HepG2 (cell line): ENCODE measurements around the gene NSD1. TPM values are rescaled to one million over a fixed set of nuclear protein-coding genes. Genes with fewer than 3 reads are reported as not detected.

Experiments used
- ATAC-seq: fragments of 200-7000 bp; cut with Tn5 transposase; 3 replicates; pipeline ENCODE4 v1.9.1; 2020; ENCODE audit warnings: mild to moderate bottlenecking, moderate library complexity
- BruUV-seq: library from RNA; stranded (reverse); fragments of 400-500 nt; replicated peaks from 2 replicates; lab custom pipeline; 2021; lab: Mats Ljungman, UMichigan
- CTCF ChIA-PET: fragments of 300-600 bp; formaldehyde crosslinking; extraction: SDS; loops from one replicate; lab custom pipeline; 2021; ENCODE audit warnings: low total read pairs, inconsistent platforms, low intra/inter-chr PET ratio; lab: Yijun Ruan, JAX
- POLR2A ChIA-PET: fragments of 350-600 bp; sonication (Branson Sonifier 250); formaldehyde crosslinking; loops from one replicate; lab custom pipeline; 2020; ENCODE audit warnings: antibody characterized with exemption, inconsistent platforms; lab: Yijun Ruan, JAX
- DNase-seq: peaks from one replicate; pipeline ENCODE4 v3.0.0-alpha.2; 2015; ENCODE audit warnings: low spot score
- FAIRE-seq: peaks from 3 replicates; lab custom pipeline; 2011; peaks lifted over from hg19 to GRCh38; lab: Jason Lieb, UNC
- H2AFZ ChIP-seq: one replicate; pipeline ENCODE4 v1.6.1; 2011; ENCODE audit warnings: low read length, inconsistent platforms
- H3K27ac ChIP-seq: fragments of 300-600 bp; 3 replicates; pipeline ENCODE4 v1.8.0; 2011; ENCODE audit warnings: mixed run types, mild to moderate bottlenecking, mixed read lengths, low read length, inconsistent platforms; ENCODE audit not compliant: insufficient read depth; ENCODE audit errors: extremely low read length
- H3K27me3 ChIP-seq, 2 experiments: fragments of 200-600 bp in 1 of 2; 2 replicates in 1 of 2; 3 replicates in 1 of 2; pipeline versions ENCODE4 v1.6.0 to v1.8.0; 2011; ENCODE audit warnings: low read length in 2 of 2, mild to moderate bottlenecking in 2 of 2, moderate library complexity in 2 of 2, inconsistent platforms in 1 of 2; ENCODE audit not compliant: insufficient read depth in 2 of 2, control insufficient read depth in 1 of 2
- H3K36me3 ChIP-seq, 2 experiments: fragments of 200-600 bp in 1 of 2; replicated peaks in 1 of 2; 2 replicates in 1 of 2; 3 replicates in 1 of 2; pipeline versions ENCODE4 v1.5.1 to v1.8.0; 2011; ENCODE audit warnings: low read length in 2 of 2, inconsistent platforms in 1 of 2; ENCODE audit not compliant: insufficient read depth in 2 of 2, control insufficient read depth in 1 of 2
- H3K4me1 ChIP-seq: 2 replicates; pipeline ENCODE4 v1.5.1; 2012; ENCODE audit warnings: low read length, inconsistent platforms; ENCODE audit not compliant: insufficient read depth
- H3K4me2 ChIP-seq: 2 replicates; pipeline ENCODE4 v1.6.0; 2011; ENCODE audit warnings: low read depth, low read length, inconsistent platforms
- H3K4me3 ChIP-seq, 3 experiments: fragments of 200-600 bp in 1 of 3; sonication (generic), shearing (Covaris generic) in 1 of 3; replicated peaks in 1 of 3; 2 replicates each; pipeline ENCODE4 v1.5.1; 2011 to 2016; ENCODE audit warnings: low read length in 3 of 3, inconsistent platforms in 2 of 3, low read depth in 2 of 3, mild to moderate bottlenecking in 2 of 3, control low read depth in 1 of 3, mixed read lengths in 1 of 3; ENCODE audit not compliant: insufficient read depth in 1 of 3
- H3K79me2 ChIP-seq: one replicate; pipeline ENCODE4 v1.6.1; 2011; ENCODE audit warnings: low read length, inconsistent platforms; ENCODE audit not compliant: insufficient read depth
- H3K9ac ChIP-seq: 2 replicates; pipeline ENCODE4 v1.6.0; 2011; ENCODE audit warnings: mild to moderate bottlenecking, low read depth, low read length, inconsistent platforms; ENCODE audit not compliant: insufficient read depth
- H3K9me3 ChIP-seq: 2 replicates; pipeline ENCODE4 v1.5.1; 2012; ENCODE audit warnings: mild to moderate bottlenecking, low read length
- H4K20me1 ChIP-seq: 2 replicates; pipeline ENCODE4 v1.6.0; 2011; ENCODE audit warnings: inconsistent platforms, mild to moderate bottlenecking, low read length, moderate library complexity; ENCODE audit not compliant: insufficient read depth
- KAT8 ChIP-seq: IDR thresholded peaks from 2 replicates; pipeline ENCODE4 v1.6.1; 2016; ENCODE audit warnings: missing genetic modification reagents, missing compliant biosample characterization
- SP5 ChIP-seq: IDR thresholded peaks from 2 replicates; pipeline ENCODE4 v1.6.1; 2016; ENCODE audit warnings: low read depth, borderline replicate concordance
- TBX3 ChIP-seq: fragments of 450-650 bp; IDR thresholded peaks from 2 replicates; pipeline ENCODE4 v1.6.1; 2017; ENCODE audit warnings: antibody characterized with exemption, mild to moderate bottlenecking, inconsistent platforms, borderline replicate concordance
- THAP11 ChIP-seq: IDR thresholded peaks from 2 replicates; pipeline ENCODE4 v1.6.1; 2016; ENCODE audit warnings: missing biosample characterization, missing genetic modification reagents
- ZNF350 ChIP-seq: sonication (generic); formaldehyde crosslinking; IDR thresholded peaks from 2 replicates; pipeline ENCODE4 v1.4.0; 2020; ENCODE audit warnings: mild to moderate bottlenecking, low read depth, missing genetic modification reagents, borderline replicate concordance
- ZNF788 ChIP-seq: sonication (generic); formaldehyde crosslinking; IDR thresholded peaks from 2 replicates; pipeline ENCODE4 v1.5.0; 2020; ENCODE audit warnings: mild to moderate bottlenecking, missing genetic modification reagents, borderline replicate concordance
- whole genome bisulfite sequencing: methylation state at CpG from one replicate; pipeline ENCODE4 v1.1.6; 2017; ENCODE audit warnings: low lambda C conversion rate; 5-methylcytosine and 5-hydroxymethylcytosine counted together
- in situ Hi-C: cut with HindIII; loops from 2 replicates; pipeline ENCODE4 v1.10.0; 2017; ENCODE audit warnings: low pct_unique_long_range_greater_than_20kb; ENCODE audit not compliant: extremely low pct_ligation_motif_present
- intact Hi-C: fragments of 100-400 bp; cut with micrococcal nuclease; formaldehyde crosslinking; loops from one replicate; pipeline ENCODE4 v1.10.0; 2022; ENCODE audit not compliant: unreplicated experiment
- polyA plus RNA-seq, 8 experiments: library from polyadenylated mRNA; depleted of rRNA in 3 of 8; stranded (reverse) in 7 of 8; unstranded in 1 of 8; fragments of >200 nt; fragmentation: Illumina TruSeq in 4 of 8; extraction: Trizol in 4 of 8; gene quantifications; 2 replicates each; pipeline versions ENCODE4 v1.2.1 to v1.2.3, GENCODE V29; 2011 to 2016; ENCODE audit warnings: low read depth in 4 of 8, missing spikeins in 1 of 8, mixed read lengths in 1 of 8; ENCODE audit not compliant: insufficient read depth in 1 of 8
- total RNA-seq, 5 experiments: library from RNA; depleted of rRNA; stranded (reverse); fragments of >200 nt; fragmentation: Illumina TruSeq; extraction: Trizol; gene quantifications; 2 replicates each; pipeline ENCODE4 v1.2.3, GENCODE V29; 2016; ENCODE audit warnings: low read depth in 1 of 5
- TF ChIP-seq, protein P1 (sequence below): sonication (generic); formaldehyde crosslinking; IDR thresholded peaks from 2 replicates; pipeline ENCODE4 v1.4.0; 2020; ENCODE audit warnings: mild to moderate bottlenecking, missing genetic modification reagents
- TF ChIP-seq, protein P2 (sequence below): sonication (generic); formaldehyde crosslinking; IDR thresholded peaks from 2 replicates; pipeline ENCODE4 v1.8.1; 2022; ENCODE audit warnings: low read depth, mild to moderate bottlenecking, missing genetic modification reagents
- TF ChIP-seq, protein P3 (sequence below): sonication (generic); formaldehyde crosslinking; IDR thresholded peaks from 2 replicates; pipeline ENCODE4 v1.4.0; 2020; ENCODE audit warnings: missing genetic modification reagents
- TF ChIP-seq, protein P4 (sequence below): sonication (generic); formaldehyde crosslinking; IDR thresholded peaks from 2 replicates; pipeline ENCODE4 v1.8.0; 2022; ENCODE audit warnings: mild to moderate bottlenecking, missing genetic modification reagents, borderline replicate concordance

NSD1 gene
- total and polyA plus RNA-seq, 2 of the 13 experiments (the other 11 are each of a cell fraction or from before 2014, with no cell fraction given): 0.01 to 0.09 TPM

DNA sequence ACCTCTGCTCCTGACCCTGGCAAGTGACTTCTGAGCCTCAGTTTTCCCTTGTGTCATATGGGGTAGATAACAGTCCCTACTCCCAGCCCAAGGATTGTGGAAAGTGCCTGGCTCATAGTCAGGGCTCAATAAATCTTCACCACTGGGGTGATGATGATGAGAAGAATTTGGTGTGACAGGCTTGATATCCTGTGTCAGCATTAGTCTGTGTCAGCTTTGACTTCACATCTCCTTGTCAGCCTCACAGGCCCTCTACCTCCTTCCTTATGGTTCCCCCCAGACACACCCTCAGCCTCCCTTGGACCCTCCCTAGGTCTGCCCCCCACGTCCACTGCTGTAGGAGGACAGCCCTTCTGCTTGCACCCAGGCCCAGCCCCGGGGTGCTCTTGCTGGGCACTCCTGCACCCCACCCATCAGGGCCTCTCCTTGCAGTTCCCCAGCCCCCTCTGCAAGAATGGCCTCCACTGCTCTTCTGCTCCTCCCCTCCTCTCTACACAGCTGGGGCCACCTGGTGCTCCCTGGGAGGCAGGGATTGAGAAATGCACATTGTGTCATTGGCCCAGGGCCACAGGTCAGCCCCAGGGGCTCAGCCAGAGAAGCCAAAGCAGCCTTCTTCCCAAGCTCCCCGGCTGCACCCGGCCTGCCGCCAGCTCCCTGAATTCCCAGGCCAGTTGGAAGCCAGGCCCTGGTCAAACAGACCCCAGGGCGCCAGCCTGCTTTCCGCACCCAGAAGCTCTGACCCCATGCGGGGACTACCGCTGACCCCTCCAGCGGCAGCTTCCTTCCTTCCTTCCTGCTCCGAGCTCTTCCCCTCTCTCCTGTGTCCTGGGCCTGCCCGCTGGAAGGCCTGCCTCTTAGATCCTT is 39.1 kb upstream of the NSD1 start:
- BruUV-seq: no TSS peak
- Histone ChIP-seq H3K79me2 (peaks cover 25% of the 10 kb centered on the region), H3K9me3 (no peaks in the 10 kb centered on the region), H2AFZ (no peak overlapping the region), H3K36me3 (peaks cover 36 to 60% of the 10 kb centered on the region in 2 experiments), H3K4me2 (peak overlapping the region; percentile 21), H3K9ac (0 out of 2 replicates have a peak overlapping the region, but pooled peaks have one; percentile 10), H4K20me1 (peaks cover 11% of the 10 kb centered on the region), H3K27me3 (no peaks in the 10 kb centered on the region), H3K4me3 (no peak overlapping the region), H3K27ac (peak overlapping the region; percentile 67), H3K4me1 (peaks cover 100% of the 10 kb centered on the region)
- ATAC-seq (peak; percentile 59), DNase-seq (peak; percentile 86), FAIRE-seq (peak; percentile 96)
- 50% methylated on average over 9 of the region's 12 CpGs for WGBS
- CTCF ChIA-PET: no interaction called here
- in situ Hi-C loops (no loop called here), intact Hi-C loops (no loop called here)
- POLR2A ChIA-PET: interaction anchor here (0.7 to 1.8 kb wide), 7 partner anchors 8 to 218 kb away, joined by 3 to 28 read pairs (median 4); partner anchors contain the start of genes FGFR4 and MXD3
- peak; percentile 71; the same call in 1 of the 2 replicates for TF ChIP-seq ZNF350
- TF ChIP-seq ZNF788 (CRISPR knock-in tag): peak; percentile 27; the same call in 1 of the 2 replicates
- TF ChIP-seq TBX3: no peak
- TF ChIP-seq, protein P1, sequence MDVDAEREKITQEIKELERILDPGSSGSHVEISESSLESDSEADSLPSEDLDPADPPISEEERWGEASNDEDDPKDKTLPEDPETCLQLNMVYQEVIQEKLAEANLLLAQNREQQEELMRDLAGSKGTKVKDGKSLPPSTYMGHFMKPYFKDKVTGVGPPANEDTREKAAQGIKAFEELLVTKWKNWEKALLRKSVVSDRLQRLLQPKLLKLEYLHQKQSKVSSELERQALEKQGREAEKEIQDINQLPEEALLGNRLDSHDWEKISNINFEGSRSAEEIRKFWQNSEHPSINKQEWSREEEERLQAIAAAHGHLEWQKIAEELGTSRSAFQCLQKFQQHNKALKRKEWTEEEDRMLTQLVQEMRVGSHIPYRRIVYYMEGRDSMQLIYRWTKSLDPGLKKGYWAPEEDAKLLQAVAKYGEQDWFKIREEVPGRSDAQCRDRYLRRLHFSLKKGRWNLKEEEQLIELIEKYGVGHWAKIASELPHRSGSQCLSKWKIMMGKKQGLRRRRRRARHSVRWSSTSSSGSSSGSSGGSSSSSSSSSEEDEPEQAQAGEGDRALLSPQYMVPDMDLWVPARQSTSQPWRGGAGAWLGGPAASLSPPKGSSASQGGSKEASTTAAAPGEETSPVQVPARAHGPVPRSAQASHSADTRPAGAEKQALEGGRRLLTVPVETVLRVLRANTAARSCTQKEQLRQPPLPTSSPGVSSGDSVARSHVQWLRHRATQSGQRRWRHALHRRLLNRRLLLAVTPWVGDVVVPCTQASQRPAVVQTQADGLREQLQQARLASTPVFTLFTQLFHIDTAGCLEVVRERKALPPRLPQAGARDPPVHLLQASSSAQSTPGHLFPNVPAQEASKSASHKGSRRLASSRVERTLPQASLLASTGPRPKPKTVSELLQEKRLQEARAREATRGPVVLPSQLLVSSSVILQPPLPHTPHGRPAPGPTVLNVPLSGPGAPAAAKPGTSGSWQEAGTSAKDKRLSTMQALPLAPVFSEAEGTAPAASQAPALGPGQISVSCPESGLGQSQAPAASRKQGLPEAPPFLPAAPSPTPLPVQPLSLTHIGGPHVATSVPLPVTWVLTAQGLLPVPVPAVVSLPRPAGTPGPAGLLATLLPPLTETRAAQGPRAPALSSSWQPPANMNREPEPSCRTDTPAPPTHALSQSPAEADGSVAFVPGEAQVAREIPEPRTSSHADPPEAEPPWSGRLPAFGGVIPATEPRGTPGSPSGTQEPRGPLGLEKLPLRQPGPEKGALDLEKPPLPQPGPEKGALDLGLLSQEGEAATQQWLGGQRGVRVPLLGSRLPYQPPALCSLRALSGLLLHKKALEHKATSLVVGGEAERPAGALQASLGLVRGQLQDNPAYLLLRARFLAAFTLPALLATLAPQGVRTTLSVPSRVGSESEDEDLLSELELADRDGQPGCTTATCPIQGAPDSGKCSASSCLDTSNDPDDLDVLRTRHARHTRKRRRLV: no peak
- TF ChIP-seq, protein P2, sequence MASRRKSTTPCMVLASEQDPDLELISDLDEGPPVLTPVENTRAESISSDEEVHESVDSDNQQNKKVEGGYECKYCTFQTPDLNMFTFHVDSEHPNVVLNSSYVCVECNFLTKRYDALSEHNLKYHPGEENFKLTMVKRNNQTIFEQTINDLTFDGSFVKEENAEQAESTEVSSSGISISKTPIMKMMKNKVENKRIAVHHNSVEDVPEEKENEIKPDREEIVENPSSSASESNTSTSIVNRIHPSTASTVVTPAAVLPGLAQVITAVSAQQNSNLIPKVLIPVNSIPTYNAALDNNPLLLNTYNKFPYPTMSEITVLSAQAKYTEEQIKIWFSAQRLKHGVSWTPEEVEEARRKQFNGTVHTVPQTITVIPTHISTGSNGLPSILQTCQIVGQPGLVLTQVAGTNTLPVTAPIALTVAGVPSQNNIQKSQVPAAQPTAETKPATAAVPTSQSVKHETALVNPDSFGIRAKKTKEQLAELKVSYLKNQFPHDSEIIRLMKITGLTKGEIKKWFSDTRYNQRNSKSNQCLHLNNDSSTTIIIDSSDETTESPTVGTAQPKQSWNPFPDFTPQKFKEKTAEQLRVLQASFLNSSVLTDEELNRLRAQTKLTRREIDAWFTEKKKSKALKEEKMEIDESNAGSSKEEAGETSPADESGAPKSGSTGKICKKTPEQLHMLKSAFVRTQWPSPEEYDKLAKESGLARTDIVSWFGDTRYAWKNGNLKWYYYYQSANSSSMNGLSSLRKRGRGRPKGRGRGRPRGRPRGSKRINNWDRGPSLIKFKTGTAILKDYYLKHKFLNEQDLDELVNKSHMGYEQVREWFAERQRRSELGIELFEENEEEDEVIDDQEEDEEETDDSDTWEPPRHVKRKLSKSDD (CRISPR knock-in tag): peak; percentile 79
- peak; percentile 94 for TF ChIP-seq SP5
- TF ChIP-seq THAP11: peak; percentile 63; the same call in 1 of the 2 replicates
- TF ChIP-seq, protein P3, sequence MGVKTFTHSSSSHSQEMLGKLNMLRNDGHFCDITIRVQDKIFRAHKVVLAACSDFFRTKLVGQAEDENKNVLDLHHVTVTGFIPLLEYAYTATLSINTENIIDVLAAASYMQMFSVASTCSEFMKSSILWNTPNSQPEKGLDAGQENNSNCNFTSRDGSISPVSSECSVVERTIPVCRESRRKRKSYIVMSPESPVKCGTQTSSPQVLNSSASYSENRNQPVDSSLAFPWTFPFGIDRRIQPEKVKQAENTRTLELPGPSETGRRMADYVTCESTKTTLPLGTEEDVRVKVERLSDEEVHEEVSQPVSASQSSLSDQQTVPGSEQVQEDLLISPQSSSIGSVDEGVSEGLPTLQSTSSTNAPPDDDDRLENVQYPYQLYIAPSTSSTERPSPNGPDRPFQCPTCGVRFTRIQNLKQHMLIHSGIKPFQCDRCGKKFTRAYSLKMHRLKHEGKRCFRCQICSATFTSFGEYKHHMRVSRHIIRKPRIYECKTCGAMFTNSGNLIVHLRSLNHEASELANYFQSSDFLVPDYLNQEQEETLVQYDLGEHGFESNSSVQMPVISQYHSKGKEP: no peak
- TF ChIP-seq, protein P4, sequence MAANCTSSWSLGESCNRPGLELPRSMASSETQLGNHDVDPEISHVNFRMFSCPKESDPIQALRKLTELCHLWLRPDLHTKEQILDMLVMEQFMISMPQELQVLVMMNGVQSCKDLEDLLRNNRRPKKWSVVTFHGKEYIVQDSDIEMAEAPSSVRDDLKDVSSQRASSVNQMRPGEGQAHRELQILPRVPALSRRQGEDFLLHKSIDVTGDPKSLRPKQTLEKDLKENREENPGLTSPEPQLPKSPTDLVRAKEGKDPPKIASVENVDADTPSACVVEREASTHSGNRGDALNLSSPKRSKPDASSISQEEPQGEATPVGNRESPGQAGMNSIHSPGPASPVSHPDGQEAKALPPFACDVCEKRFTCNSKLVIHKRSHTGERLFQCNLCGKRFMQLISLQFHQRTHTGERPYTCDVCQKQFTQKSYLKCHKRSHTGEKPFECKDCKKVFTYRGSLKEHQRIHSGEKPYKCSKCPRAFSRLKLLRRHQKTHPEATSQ: 0 out of 2 replicates have a peak, but pooled peaks have one; percentile 47
- TF ChIP-seq KAT8 (CRISPR knock-in tag): peak; percentile 45; the same call in 1 of the 2 replicates
